ENCODE results near the gene CLDN20.

DNA sequence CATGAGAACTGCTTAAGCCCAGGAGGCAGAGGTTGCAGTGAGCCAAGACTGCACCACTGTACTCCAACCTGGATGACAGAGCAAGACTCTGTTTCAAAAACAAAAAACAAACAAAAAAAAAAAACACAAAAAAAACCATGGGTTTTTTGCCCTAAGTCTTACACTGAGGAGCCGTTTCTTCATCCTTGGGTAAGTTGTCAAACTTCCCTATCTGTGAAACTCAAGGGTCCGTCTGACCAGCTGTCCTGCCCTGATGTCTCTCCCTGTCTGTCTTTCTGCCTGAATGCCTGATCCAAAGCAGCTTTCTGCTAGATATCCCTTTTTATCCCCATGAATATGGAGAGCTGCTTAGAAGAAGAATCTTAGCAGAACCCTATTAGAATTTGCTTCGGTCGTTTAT is 41.3 kb upstream of the CLDN20 start:
- TF ChIP-seq, protein P1, sequence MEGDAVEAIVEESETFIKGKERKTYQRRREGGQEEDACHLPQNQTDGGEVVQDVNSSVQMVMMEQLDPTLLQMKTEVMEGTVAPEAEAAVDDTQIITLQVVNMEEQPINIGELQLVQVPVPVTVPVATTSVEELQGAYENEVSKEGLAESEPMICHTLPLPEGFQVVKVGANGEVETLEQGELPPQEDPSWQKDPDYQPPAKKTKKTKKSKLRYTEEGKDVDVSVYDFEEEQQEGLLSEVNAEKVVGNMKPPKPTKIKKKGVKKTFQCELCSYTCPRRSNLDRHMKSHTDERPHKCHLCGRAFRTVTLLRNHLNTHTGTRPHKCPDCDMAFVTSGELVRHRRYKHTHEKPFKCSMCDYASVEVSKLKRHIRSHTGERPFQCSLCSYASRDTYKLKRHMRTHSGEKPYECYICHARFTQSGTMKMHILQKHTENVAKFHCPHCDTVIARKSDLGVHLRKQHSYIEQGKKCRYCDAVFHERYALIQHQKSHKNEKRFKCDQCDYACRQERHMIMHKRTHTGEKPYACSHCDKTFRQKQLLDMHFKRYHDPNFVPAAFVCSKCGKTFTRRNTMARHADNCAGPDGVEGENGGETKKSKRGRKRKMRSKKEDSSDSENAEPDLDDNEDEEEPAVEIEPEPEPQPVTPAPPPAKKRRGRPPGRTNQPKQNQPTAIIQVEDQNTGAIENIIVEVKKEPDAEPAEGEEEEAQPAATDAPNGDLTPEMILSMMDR (IDR thresholded peaks at IDR 0.05; ENCODE audit: extremely low read depth in 1 of 2, insufficient read depth in 1 of 2, low read depth in 1 of 2, low read length in 2 of 2) = no peak
- TF ChIP-seq, protein P2, sequence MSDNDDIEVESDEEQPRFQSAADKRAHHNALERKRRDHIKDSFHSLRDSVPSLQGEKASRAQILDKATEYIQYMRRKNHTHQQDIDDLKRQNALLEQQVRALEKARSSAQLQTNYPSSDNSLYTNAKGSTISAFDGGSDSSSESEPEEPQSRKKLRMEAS (IDR thresholded peaks at IDR 0.05; ENCODE audit: insufficient read depth, insufficient read length) = no peak
- no peak for TF ChIP-seq GATA2 (IDR thresholded peaks at IDR 0.05; ENCODE audit: insufficient read depth, insufficient read length, low read depth, low read length)

All from endothelial cell of umbilical vein (primary cell).